ENCODE results near the gene KLK2. TPM values are rescaled to one million over a fixed set of nuclear protein-coding genes. Genes with fewer than 3 reads are reported as not detected.

KLK2 gene
- total RNA-seq, 1 experiment from 2014 or later = not detected

GRCh38 chr19:50844296-50844935 lies 28.8 kb upstream of the KLK2 start (continued):
- TF ChIP-seq REST (IDR thresholded peaks at IDR 0.05; ENCODE audit: low read depth) (no peak), MAX (IDR thresholded peaks at IDR 0.05) (no peak), SIN3A (IDR thresholded peaks at IDR 0.05; ENCODE audit: low read depth) (no peak), EZH2 (IDR thresholded peaks at IDR 0.05) (no peak), FOSL1 (IDR thresholded peaks at IDR 0.05; ENCODE audit: low read depth) (no peak), EGR1 (IDR thresholded peaks at IDR 0.05; ENCODE audit: low read depth) (no peak), SRF (IDR thresholded peaks at IDR 0.05; ENCODE audit: low read depth) (no peak)

- CTCF ChIA-PET = no interaction called here
- DNase-seq (ENCODE audit: low read depth, low spot score) (no peak), ATAC-seq (no peak)
- Histone ChIP-seq H2AFZ (ENCODE audit: low read depth, low read length, poor library complexity, severe bottlenecking) (no peak overlapping the region), H3K4me2 (ENCODE audit: low read length) (no peak overlapping the region), H3K79me2 (ENCODE audit: insufficient read depth, low read length) (no peaks in the 10 kb centered on the region), H3K27me3 (ENCODE audit: insufficient read depth, low read length) (peaks cover 9% of the 10 kb centered on the region; the same call in 1 of the 2 replicates), H3K36me3 (ENCODE audit: control insufficient read depth in 1 of 2, insufficient read depth in 2 of 2, low read length in 2 of 2) (no peaks in the 10 kb centered on the region), H3K9ac (ENCODE audit: low read length) (no peak overlapping the region), H4K20me1 (ENCODE audit: insufficient read depth) (no peaks in the 10 kb centered on the region), H3K27ac (ENCODE audit: low read depth, low read length) (no peak overlapping the region), H3K4me1 (ENCODE audit: control insufficient read depth in 1 of 2, insufficient read depth in 2 of 2, low read length in 2 of 2) (no peaks in the 10 kb centered on the region), H3K4me3 (replicated peaks in 1 of 2; ENCODE audit: low read depth in 1 of 2, low read length in 2 of 2) (no peak overlapping the region), H3K9me2 (ENCODE audit: insufficient read depth) (no peaks in the 10 kb centered on the region), H3K9me3 (ENCODE audit: control insufficient read depth in 1 of 2, insufficient read depth in 1 of 2, low read depth in 1 of 2, low read length in 2 of 2) (no peaks in the 10 kb centered on the region)
- POLR2A ChIA-PET = no interaction called here
- RAD21 ChIA-PET (ENCODE audit: low non-redundant PET in 1 of 2, low total read pairs in 2 of 2, uncharacterized antibody in 2 of 2, unreplicated experiment in 2 of 2) = no interaction called here
- intact Hi-C loops (cut with micrococcal nuclease) = no loop called here
- BruUV-seq (replicated peaks) = no TSS peak
- no peak for TF ChIP-seq REST (IDR thresholded peaks at IDR 0.05; ENCODE audit: low read depth)
- TF ChIP-seq ZBTB33 (IDR thresholded peaks at IDR 0.05; ENCODE audit: extremely low read depth, insufficient replicate concordance, low read length) = no peak
- TF ChIP-seq SIN3A (IDR thresholded peaks at IDR 0.05; ENCODE audit: low read depth) = no peak
- TF ChIP-seq RAD21 (IDR thresholded peaks at IDR 0.05; ENCODE audit: low read depth) = no peak
- TF ChIP-seq EZH2phosphoT487 (IDR thresholded peaks at IDR 0.05; ENCODE audit: borderline replicate concordance) = no peak
- no peak for TF ChIP-seq POLR2A (IDR thresholded peaks at IDR 0.05; ENCODE audit: borderline replicate concordance, extremely low read depth, insufficient read depth, insufficient read length)
- no peak for TF ChIP-seq ZNF274 (IDR thresholded peaks at IDR 0.05; ENCODE audit: low read depth, low read length)
- no peak for TF ChIP-seq YY1 (IDR thresholded peaks at IDR 0.05; ENCODE audit: extremely low read depth, insufficient replicate concordance, low read depth, low read length)
- TF ChIP-seq ELF1 (IDR thresholded peaks at IDR 0.05; ENCODE audit: borderline replicate concordance, low read depth) = no peak
- no peak for TF ChIP-seq MAX (IDR thresholded peaks at IDR 0.05)
- TF ChIP-seq JUND (IDR thresholded peaks at IDR 0.05) = no peak
- TF ChIP-seq SP1 (IDR thresholded peaks at IDR 0.05; ENCODE audit: low read depth) = no peak
- no peak for TF ChIP-seq EZH2 (IDR thresholded peaks at IDR 0.05)
These were observed 22.5 kb upstream of the KLK2 start for GRCh38 chr19:50850738-50851137.

Data from HCT116 (cell line).